BE2C (cell line): Measurements from ENCODE around the gene SIAH1.
A peak's percentile ranks its signal among the peaks of the same experiment; 100 is the strongest.
"Not testable (repeated sequence)": the region's sequence is repeated elsewhere in the genome, so short reads cannot be mapped to it uniquely, and the experiment has no call there.

Source experiments
- DNase-seq: peaks from one replicate; pipeline ENCODE4 v3.0.0-alpha.2; 2020
- H3K27me3 ChIP-seq: fragments of 250-450 bp; sonication (Bioruptor Pico); 2 replicates; pipeline ENCODE4 v1.5.1; 2020; ENCODE audit warnings: mild to moderate bottlenecking
- H3K36me3 ChIP-seq: fragments of 250-450 bp; sonication (Bioruptor Pico); 2 replicates; pipeline ENCODE4 v1.5.1; 2020; ENCODE audit warnings: mild to moderate bottlenecking
- H3K4me1 ChIP-seq: fragments of 250-450 bp; sonication (Bioruptor Pico); 2 replicates; pipeline ENCODE4 v1.5.1; 2020
- H3K4me3 ChIP-seq: 2 replicates; pipeline ENCODE4 v1.5.1; 2011; ENCODE audit warnings: low read depth, low read length
- H3K9me3 ChIP-seq: fragments of 250-450 bp; sonication (Bioruptor Pico); 2 replicates; pipeline ENCODE4 v1.5.1; 2020
- CTCF ChIP-seq: IDR thresholded peaks from 2 replicates; pipeline ENCODE4 v1.5.1; 2012; ENCODE audit warnings: mild to moderate bottlenecking, low read depth, low read length

SIAH1 gene

GRCh38 chr16:48371393-48371780 is 13.8 kb downstream of the SIAH1 start:
- TF ChIP-seq CTCF, result no peak
- Histone ChIP-seq H3K4me1 (peaks cover 30% of the 10 kb centered on the region), H3K4me3 (no peak overlapping the region), H3K27me3 (no peaks in the 10 kb centered on the region), H3K9me3 (no peaks in the 10 kb centered on the region), H3K36me3 (no peaks in the 10 kb centered on the region)
- DNase-seq, result no peak

GRCh38 chr16:48370668-48371392 is 14.4 kb downstream of the SIAH1 start:
- H3K9me3 ChIP-seq, H3K4me3 ChIP-seq, H3K36me3 ChIP-seq, DNase-seq, H3K27me3 ChIP-seq: not testable (repeated sequence)
- peaks cover 30% of the 10 kb centered on the region for H3K4me1 ChIP-seq

- H3K36me3 ChIP-seq, result no peaks in the 10 kb centered on the region
Measured at GRCh38 chr16:48370229-48370628, 15.0 kb downstream of the SIAH1 start.

GRCh38 chr16:48369765-48370164 is 15.4 kb downstream of the SIAH1 start:
- H3K9me3 ChIP-seq, result no peaks in the 10 kb centered on the region
- peaks cover 35% of the 10 kb centered on the region for H3K4me1 ChIP-seq
- H3K36me3 ChIP-seq, result no peaks in the 10 kb centered on the region
- no peaks in the 10 kb centered on the region for H3K27me3 ChIP-seq
- no peak for TF ChIP-seq CTCF
- DNase-seq, result no peak
- H3K4me3 ChIP-seq, result no peak overlapping the region

More at GRCh38 chr16:48370229-48370628, 15.0 kb downstream of the SIAH1 start:
- Histone ChIP-seq H3K9me3 (no peaks in the 10 kb centered on the region), H3K4me3 (no peak overlapping the region), H3K4me1 (peaks cover 32% of the 10 kb centered on the region), H3K27me3 (no peaks in the 10 kb centered on the region)
- no peak for DNase-seq
- TF ChIP-seq CTCF, result no peak

- H3K9me3 ChIP-seq, result no peaks in the 10 kb centered on the region
- DNase-seq, result no peak
- TF ChIP-seq CTCF, result no peak
- H3K27me3 ChIP-seq, result no peaks in the 10 kb centered on the region
- no peak overlapping the region for H3K4me3 ChIP-seq
- H3K4me1 ChIP-seq, result peaks cover 22% of the 10 kb centered on the region
- no peaks in the 10 kb centered on the region for H3K36me3 ChIP-seq
Measured at GRCh38 chr16:48367441-48368049, 17.7 kb downstream of the SIAH1 start.

GRCh38 chr16:48366165-48367093 is 18.8 kb downstream of the SIAH1 start:
- peak; percentile 49 for DNase-seq
- H3K36me3 ChIP-seq, result 0 out of 2 replicates have a peak, but pooled peaks cover 4% of the 10 kb centered on the region
- TF ChIP-seq CTCF, result no peak
- no peaks in the 10 kb centered on the region for H3K9me3 ChIP-seq
- no peaks in the 10 kb centered on the region for H3K27me3 ChIP-seq
- H3K4me1 ChIP-seq, result peaks cover 18% of the 10 kb centered on the region
- peak overlapping the region; percentile 89 for H3K4me3 ChIP-seq
